HTERT RPE-1 (cell line): Measurements from ENCODE around the gene GPR156.
"Not testable (repeated sequence)": the region's sequence is repeated elsewhere in the genome, so short reads cannot be mapped to it uniquely, and the experiment has no call there.

Source experiments
- in situ Hi-C: fragments of 300-500 bp; cut with MboI; formaldehyde crosslinking; loops from 4 replicates; pipeline ENCODE4 v1.14.3; 2020; ENCODE audit warnings: low sequenced_read_pairs

The GPR156 gene

DNA sequence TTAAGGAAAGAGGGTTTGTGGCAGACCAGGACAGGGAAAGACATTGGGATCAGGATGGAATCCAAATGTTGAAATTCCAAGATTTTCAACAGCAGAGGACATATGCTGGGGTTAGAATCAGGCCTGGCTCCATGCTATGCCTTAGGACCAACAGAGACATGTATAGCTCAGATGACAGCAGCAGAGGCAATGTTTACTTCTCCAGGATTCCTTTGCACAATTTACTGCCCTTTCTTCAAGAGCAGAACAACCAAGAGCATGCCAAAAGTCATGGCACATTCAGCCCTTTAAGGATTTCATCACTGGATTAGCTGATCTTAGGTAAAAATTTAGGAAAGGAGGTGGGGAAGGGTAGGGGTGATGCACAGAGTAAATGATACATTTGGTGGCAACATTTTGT lies 121.2 kb downstream of the GPR156 start:
- in situ Hi-C loops, result no loop called here

DNA sequence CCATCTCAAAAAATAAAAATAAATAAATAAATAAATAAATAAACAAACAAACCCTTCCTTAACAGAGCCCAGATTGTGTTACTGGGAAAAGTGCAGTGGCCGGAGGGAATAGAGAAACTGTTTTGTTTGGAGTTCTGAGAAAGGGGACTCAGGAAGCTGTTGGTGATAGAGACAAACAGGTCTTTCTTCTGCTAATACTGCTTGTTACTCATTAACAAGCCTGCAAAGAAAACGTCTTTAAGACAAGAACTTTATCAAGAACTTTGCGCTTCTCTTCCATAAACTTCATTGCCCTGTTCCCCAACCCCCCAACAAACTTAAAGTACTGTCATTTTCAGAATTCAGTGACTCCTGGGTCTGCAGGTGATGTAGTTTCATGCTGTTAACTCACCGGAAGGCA lies 122.0 kb downstream of the GPR156 start:
- in situ Hi-C loops, result no loop called here

- in situ Hi-C loops, result no loop called here
Observed at GRCh38 chr3:120162400-120162799, 122.6 kb downstream of the GPR156 start.

- in situ Hi-C loops, result no loop called here
Observed at GRCh38 chr3:120161902-120162301, 123.1 kb downstream of the GPR156 start.

- in situ Hi-C loops, result no loop called here
Observed at GRCh38 chr3:120160050-120160449, 125.0 kb downstream of the GPR156 start.

DNA sequence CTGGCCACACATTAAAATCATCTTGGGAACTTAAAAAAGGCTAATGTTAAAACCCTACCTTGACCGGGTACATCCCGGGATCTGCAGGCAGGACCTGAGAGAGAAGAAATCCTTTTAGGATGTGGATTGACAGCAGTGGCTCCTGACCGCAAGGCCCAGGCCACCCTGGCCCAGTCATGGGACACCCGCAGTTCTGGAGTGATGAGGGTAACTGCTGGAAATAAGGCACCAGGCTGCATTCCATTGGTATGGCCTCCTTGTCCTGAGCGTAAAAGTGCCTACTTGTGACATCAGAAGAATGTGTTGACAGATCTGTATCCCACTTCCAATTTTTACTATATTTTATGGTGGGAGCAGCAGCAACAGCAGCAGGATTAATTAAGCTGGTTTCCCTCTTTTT lies 127.3 kb downstream of the GPR156 start:
- in situ Hi-C loops, result no loop called here

- in situ Hi-C loops, result no loop called here
Observed at GRCh38 chr3:120157113-120157512, 127.9 kb downstream of the GPR156 start.

GRCh38 chr3:120156699-120157098 lies 128.3 kb downstream of the GPR156 start:
- in situ Hi-C loops, result no loop called here

- in situ Hi-C loops, result not testable (repeated sequence)
Observed at GRCh38 chr3:120155694-120156093, 129.3 kb downstream of the GPR156 start.

GRCh38 chr3:120155108-120155507 lies 129.9 kb downstream of the GPR156 start:
- in situ Hi-C loops, result no loop called here

DNA sequence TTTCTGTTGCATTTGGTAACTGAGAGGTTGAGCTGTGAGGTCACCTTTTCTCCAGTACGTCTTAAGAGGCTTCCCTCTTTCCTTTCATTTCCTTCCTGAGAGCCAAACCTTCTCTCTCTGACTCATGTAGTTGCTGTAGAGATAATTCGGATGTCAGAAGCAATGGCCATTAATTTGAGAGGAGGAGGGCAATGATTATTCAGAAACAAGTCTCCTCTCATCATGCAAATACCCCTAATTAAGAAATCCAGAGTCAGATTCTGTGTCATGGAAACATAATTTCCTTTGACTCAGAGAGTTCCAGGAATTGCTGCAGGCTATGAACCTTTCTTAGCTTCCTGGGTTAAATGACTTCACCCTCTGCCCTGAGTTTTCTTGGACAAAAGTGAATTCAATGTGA lies 131.7 kb downstream of the GPR156 start:
- in situ Hi-C loops, result no loop called here

- in situ Hi-C loops, result no loop called here
Observed at GRCh38 chr3:120151791-120152190, 133.2 kb downstream of the GPR156 start.

DNA sequence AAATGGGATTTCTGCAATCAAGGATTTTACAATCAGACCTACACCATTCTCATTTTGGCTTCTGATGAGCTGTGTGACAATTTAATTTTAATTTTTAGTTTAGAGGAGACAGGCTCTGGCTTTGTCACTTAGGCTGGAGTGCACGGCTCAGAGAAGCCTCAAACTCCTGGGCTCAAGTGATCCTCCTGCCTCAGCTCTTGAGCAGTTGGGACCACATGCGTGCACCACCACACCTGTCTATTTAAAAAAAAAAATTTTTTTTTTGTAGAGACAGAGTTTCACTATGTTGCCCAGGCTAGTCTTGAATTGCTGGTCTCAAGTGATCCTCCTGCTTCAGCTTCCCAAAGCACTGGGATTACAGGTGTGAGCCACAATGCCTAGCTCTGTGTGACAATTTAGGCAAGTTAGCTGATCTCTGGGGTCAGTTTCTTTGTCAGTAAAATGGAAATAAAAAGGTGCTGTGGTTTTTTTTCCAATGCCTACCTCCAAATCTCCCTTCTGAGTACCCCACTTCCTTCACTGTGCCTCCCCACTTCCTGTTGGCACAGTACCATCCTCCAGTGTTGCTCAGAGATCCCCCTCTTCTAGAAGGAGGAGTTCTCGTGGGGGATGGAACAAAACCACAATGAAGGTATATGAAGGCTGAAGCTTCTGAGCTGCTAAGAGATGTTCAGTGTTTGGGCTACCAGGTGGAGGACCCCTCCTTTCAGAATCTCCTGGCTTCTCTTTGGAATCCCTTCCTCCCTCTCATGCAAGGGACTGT lies 136.7 kb downstream of the GPR156 start:
- in situ Hi-C loops, result no loop called here

- in situ Hi-C loops, result no loop called here
Observed at GRCh38 chr3:120147072-120147871, 137.8 kb downstream of the GPR156 start.

DNA sequence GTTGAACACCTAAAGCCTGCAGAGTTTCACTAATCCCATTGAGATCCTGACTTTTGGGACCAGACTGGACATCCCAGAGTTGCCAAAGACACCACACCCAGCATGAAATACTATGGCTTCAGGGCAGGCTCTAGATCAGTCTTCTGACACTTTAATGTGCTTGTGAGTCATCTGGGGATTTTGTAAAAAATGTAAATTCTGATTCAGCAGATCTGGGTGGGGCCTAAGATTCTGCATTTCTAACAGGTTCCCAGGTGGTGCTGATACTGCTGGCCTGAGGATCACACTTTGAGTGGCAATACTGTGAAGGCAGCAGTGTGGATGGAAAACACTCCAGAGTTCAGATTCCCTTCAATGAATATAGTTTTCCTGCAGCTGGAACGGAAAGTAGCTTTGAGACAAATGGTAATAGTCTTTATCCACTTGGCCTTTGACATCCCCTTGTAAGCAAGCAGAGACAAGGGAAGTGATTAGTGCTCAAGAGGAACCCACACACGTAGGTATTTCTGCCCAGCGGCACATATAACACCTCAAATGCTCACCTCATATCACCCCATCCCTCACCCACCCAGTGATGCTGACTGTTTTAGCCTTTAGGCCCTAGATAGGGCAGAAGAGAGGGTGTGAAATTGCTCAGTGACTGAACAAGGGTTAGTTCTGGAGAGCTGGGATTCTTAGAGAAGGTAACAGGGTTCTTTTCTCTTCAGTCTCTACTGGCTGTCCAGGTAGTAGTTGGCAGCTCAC lies 139.3 kb downstream of the GPR156 start:
- in situ Hi-C loops, result no loop called here

GRCh38 chr3:120144267-120144666 lies 140.8 kb downstream of the GPR156 start:
- in situ Hi-C loops, result no loop called here

DNA sequence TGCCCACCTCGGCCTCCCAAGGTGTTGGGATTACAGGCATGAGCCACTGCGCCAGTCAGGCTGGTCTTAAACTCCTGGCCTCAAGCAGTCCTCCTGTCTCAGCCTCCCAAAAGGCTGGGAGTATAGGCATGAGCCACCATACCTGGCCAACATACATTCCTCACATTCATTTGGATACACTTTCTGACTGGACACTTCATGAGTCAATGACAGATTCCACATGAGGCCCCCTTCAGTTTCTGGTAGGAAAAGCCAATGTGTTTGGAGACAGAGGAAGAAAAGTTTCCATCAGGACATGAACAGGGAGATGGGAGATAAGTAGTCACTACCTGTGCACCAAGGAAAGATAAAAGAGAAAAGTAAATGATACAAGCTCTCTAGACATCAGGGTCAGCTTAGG lies 141.3 kb downstream of the GPR156 start:
- in situ Hi-C loops, result no loop called here

GRCh38 chr3:120142236-120142635 lies 142.8 kb downstream of the GPR156 start:
- in situ Hi-C loops, result no loop called here

GRCh38 chr3:120140098-120140742 lies 144.8 kb downstream of the GPR156 start:
- in situ Hi-C loops, result no loop called here

DNA sequence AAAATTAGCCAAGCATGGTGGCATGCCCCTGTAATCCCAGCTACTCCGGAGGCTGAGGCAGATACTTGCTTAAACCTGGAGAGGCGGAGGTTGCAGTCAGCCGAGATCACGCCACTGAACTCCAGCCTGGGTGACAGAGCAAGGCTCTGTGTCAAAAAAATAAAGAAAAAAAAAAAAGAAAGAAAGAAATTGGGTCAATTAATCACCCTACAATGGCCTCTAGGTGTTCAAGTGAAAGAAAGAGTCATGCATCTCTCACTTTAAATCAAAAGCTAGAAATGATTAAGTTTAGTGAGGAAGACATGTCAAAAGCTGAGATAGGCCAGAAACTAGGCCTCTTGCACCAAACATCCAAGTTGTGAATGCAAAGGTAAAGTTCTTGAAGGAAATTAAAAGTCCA lies 145.9 kb downstream of the GPR156 start:
- in situ Hi-C loops, result no loop called here

- in situ Hi-C loops, result no loop called here
Observed at GRCh38 chr3:120137548-120137947, 147.5 kb downstream of the GPR156 start.
